HepG2 (cell line): Measurements from ENCODE around the gene UST. TPM values are rescaled to one million over a fixed set of nuclear protein-coding genes. Genes with fewer than 3 reads are reported as not detected.
"Not testable (repeated sequence)": the region's sequence is repeated elsewhere in the genome, so short reads cannot be mapped to it uniquely, and the experiment has no call there.

ENCODE experiments used
- ATAC-seq: fragments of 200-7000 bp; cut with Tn5 transposase; 3 replicates; pipeline ENCODE4 v1.9.1; 2020; ENCODE audit warnings: mild to moderate bottlenecking, moderate library complexity
- BruUV-seq: library from RNA; stranded (reverse); fragments of 400-500 nt; replicated peaks from 2 replicates; lab custom pipeline; 2021; lab: Mats Ljungman, UMichigan
- CTCF ChIA-PET: fragments of 300-600 bp; formaldehyde crosslinking; extraction: SDS; loops from one replicate; lab custom pipeline; 2021; ENCODE audit warnings: low total read pairs, inconsistent platforms, low intra/inter-chr PET ratio; lab: Yijun Ruan, JAX
- POLR2A ChIA-PET: fragments of 350-600 bp; sonication (Branson Sonifier 250); formaldehyde crosslinking; loops from one replicate; lab custom pipeline; 2020; ENCODE audit warnings: antibody characterized with exemption, inconsistent platforms; lab: Yijun Ruan, JAX
- DNase-seq: peaks from one replicate; pipeline ENCODE4 v3.0.0-alpha.2; 2015; ENCODE audit warnings: low spot score
- FAIRE-seq: peaks from 3 replicates; lab custom pipeline; 2011; peaks lifted over from hg19 to GRCh38; lab: Jason Lieb, UNC
- H2AFZ ChIP-seq: one replicate; pipeline ENCODE4 v1.6.1; 2011; ENCODE audit warnings: low read length, inconsistent platforms
- H3K27ac ChIP-seq: fragments of 300-600 bp; 3 replicates; pipeline ENCODE4 v1.8.0; 2011; ENCODE audit warnings: mixed run types, mild to moderate bottlenecking, mixed read lengths, low read length, inconsistent platforms; ENCODE audit not compliant: insufficient read depth; ENCODE audit errors: extremely low read length
- H3K27me3 ChIP-seq, 2 experiments: fragments of 200-600 bp in 1 of 2; 2 replicates in 1 of 2; 3 replicates in 1 of 2; pipeline versions ENCODE4 v1.6.0 to v1.8.0; 2011; ENCODE audit warnings: low read length in 2 of 2, mild to moderate bottlenecking in 2 of 2, moderate library complexity in 2 of 2, inconsistent platforms in 1 of 2; ENCODE audit not compliant: insufficient read depth in 2 of 2, control insufficient read depth in 1 of 2
- H3K36me3 ChIP-seq, 2 experiments: fragments of 200-600 bp in 1 of 2; replicated peaks in 1 of 2; 2 replicates in 1 of 2; 3 replicates in 1 of 2; pipeline versions ENCODE4 v1.5.1 to v1.8.0; 2011; ENCODE audit warnings: low read length in 2 of 2, inconsistent platforms in 1 of 2; ENCODE audit not compliant: insufficient read depth in 2 of 2, control insufficient read depth in 1 of 2
- H3K4me1 ChIP-seq: 2 replicates; pipeline ENCODE4 v1.5.1; 2012; ENCODE audit warnings: low read length, inconsistent platforms; ENCODE audit not compliant: insufficient read depth
- H3K4me2 ChIP-seq: 2 replicates; pipeline ENCODE4 v1.6.0; 2011; ENCODE audit warnings: low read depth, low read length, inconsistent platforms
- H3K4me3 ChIP-seq, 3 experiments: fragments of 200-600 bp in 1 of 3; sonication (generic), shearing (Covaris generic) in 1 of 3; replicated peaks in 1 of 3; 2 replicates each; pipeline ENCODE4 v1.5.1; 2011 to 2016; ENCODE audit warnings: low read length in 3 of 3, inconsistent platforms in 2 of 3, low read depth in 2 of 3, mild to moderate bottlenecking in 2 of 3, control low read depth in 1 of 3, mixed read lengths in 1 of 3; ENCODE audit not compliant: insufficient read depth in 1 of 3
- H3K79me2 ChIP-seq: one replicate; pipeline ENCODE4 v1.6.1; 2011; ENCODE audit warnings: low read length, inconsistent platforms; ENCODE audit not compliant: insufficient read depth
- H3K9ac ChIP-seq: 2 replicates; pipeline ENCODE4 v1.6.0; 2011; ENCODE audit warnings: mild to moderate bottlenecking, low read depth, low read length, inconsistent platforms; ENCODE audit not compliant: insufficient read depth
- H3K9me3 ChIP-seq: 2 replicates; pipeline ENCODE4 v1.5.1; 2012; ENCODE audit warnings: mild to moderate bottlenecking, low read length
- H4K20me1 ChIP-seq: 2 replicates; pipeline ENCODE4 v1.6.0; 2011; ENCODE audit warnings: inconsistent platforms, mild to moderate bottlenecking, low read length, moderate library complexity; ENCODE audit not compliant: insufficient read depth
- CC2D1A ChIP-seq: sonication (generic); formaldehyde crosslinking; IDR thresholded peaks from 2 replicates; pipeline ENCODE4 v1.8.1; 2023; ENCODE audit warnings: mild to moderate bottlenecking, missing genetic modification reagents
- ELF4 ChIP-seq: sonication (generic); formaldehyde crosslinking; IDR thresholded peaks from 2 replicates; pipeline ENCODE4 v1.5.0; 2020; ENCODE audit warnings: missing genetic modification reagents, mild to moderate bottlenecking, moderate library complexity, borderline replicate concordance
- MED1 ChIP-seq: sonication (generic); formaldehyde crosslinking; IDR thresholded peaks from 2 replicates; pipeline ENCODE4 v1.4.0; 2020; ENCODE audit warnings: missing genetic modification reagents
- NR2F1 ChIP-seq, 2 experiments: fragments of 450-650 bp in 1 of 2; formaldehyde crosslinking in 1 of 2; IDR thresholded peaks; 2 replicates each; pipeline versions ENCODE4 v1.5.0 to v1.6.1; 2016 to 2020; ENCODE audit warnings: mild to moderate bottlenecking in 1 of 2, missing compliant biosample characterization in 1 of 2, missing genetic modification reagents in 1 of 2, moderate library complexity in 1 of 2
- PCBP1 ChIP-seq: fragments of 200-400 bp; formaldehyde crosslinking; IDR thresholded peaks from 2 replicates; pipeline ENCODE4 v1.6.1; 2017; ENCODE audit warnings: mild to moderate bottlenecking, low read depth, low read length, borderline replicate concordance
- ZNF431 ChIP-seq: sonication (generic); formaldehyde crosslinking; IDR thresholded peaks from 2 replicates; pipeline ENCODE4 v1.9.0; 2022; ENCODE audit warnings: missing genetic modification reagents, low read depth, mild to moderate bottlenecking, borderline replicate concordance
- WGBS: methylation state at CpG from one replicate; pipeline ENCODE4 v1.1.6; 2017; ENCODE audit warnings: low lambda C conversion rate; 5-methylcytosine and 5-hydroxymethylcytosine counted together
- in situ Hi-C: cut with HindIII; loops from 2 replicates; pipeline ENCODE4 v1.10.0; 2017; ENCODE audit warnings: low pct_unique_long_range_greater_than_20kb; ENCODE audit not compliant: extremely low pct_ligation_motif_present
- intact Hi-C: fragments of 100-400 bp; cut with micrococcal nuclease; formaldehyde crosslinking; loops from one replicate; pipeline ENCODE4 v1.10.0; 2022; ENCODE audit not compliant: unreplicated experiment
- polyA plus RNA-seq, 8 experiments: library from polyadenylated mRNA; depleted of rRNA in 3 of 8; stranded (reverse) in 7 of 8; unstranded in 1 of 8; fragments of >200 nt; fragmentation: Illumina TruSeq in 4 of 8; extraction: Trizol in 4 of 8; gene quantifications; 2 replicates each; pipeline versions ENCODE4 v1.2.1 to v1.2.3, GENCODE V29; 2011 to 2016; ENCODE audit warnings: low read depth in 4 of 8, missing spikeins in 1 of 8, mixed read lengths in 1 of 8; ENCODE audit not compliant: insufficient read depth in 1 of 8
- total RNA-seq, 5 experiments: library from RNA; depleted of rRNA; stranded (reverse); fragments of >200 nt; fragmentation: Illumina TruSeq; extraction: Trizol; gene quantifications; 2 replicates each; pipeline ENCODE4 v1.2.3, GENCODE V29; 2016; ENCODE audit warnings: low read depth in 1 of 5
- TF ChIP-seq, protein P1 (sequence below): sonication (generic); formaldehyde crosslinking; IDR thresholded peaks from 2 replicates; pipeline ENCODE4 v1.4.0; 2020; ENCODE audit warnings: missing genetic modification reagents, borderline replicate concordance

Gene UST
- total and polyA plus RNA-seq, 2 of the 13 experiments (the other 11 are each of a cell fraction or from before 2014, with no cell fraction given): 0.27 TPM; not detected in 1

DNA sequence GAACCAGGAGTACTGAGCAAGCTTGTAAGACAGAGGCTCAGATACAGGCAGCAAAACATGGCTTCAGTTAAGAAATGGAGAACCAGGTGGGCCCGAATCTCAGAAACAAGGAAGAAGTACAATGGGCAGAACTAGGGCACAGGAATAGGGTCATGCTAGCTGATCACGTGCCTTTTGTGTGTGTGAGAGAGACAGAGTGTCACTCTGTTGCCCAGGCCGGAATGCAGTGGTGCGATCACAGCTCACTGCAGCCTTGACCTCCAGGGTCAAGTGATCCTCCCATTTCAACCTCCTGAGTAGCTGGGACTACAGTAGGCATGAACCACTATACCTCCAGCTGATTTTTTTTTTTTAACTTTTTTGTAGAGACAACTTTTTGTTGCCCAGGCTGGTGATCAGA is 257.8 kb downstream of the UST start (continued):
- TF ChIP-seq PCBP1: no peak
- no peak for TF ChIP-seq CC2D1A (CRISPR knock-in tag)
- TF ChIP-seq ELF4: no peak
- TF ChIP-seq ZNF431: no peak
- TF ChIP-seq MED1: peak; percentile 37; the same call in 1 of the 2 replicates
- TF ChIP-seq NR2F1 (CRISPR knock-in tag; IDR thresholded peaks at IDR 0.05): peak; percentile 76 to 88
- TF ChIP-seq, protein P1, sequence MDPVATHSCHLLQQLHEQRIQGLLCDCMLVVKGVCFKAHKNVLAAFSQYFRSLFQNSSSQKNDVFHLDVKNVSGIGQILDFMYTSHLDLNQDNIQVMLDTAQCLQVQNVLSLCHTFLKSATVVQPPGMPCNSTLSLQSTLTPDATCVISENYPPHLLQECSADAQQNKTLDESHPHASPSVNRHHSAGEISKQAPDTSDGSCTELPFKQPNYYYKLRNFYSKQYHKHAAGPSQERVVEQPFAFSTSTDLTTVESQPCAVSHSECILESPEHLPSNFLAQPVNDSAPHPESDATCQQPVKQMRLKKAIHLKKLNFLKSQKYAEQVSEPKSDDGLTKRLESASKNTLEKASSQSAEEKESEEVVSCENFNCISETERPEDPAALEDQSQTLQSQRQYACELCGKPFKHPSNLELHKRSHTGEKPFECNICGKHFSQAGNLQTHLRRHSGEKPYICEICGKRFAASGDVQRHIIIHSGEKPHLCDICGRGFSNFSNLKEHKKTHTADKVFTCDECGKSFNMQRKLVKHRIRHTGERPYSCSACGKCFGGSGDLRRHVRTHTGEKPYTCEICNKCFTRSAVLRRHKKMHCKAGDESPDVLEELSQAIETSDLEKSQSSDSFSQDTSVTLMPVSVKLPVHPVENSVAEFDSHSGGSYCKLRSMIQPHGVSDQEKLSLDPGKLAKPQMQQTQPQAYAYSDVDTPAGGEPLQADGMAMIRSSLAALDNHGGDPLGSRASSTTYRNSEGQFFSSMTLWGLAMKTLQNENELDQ (CRISPR knock-in tag): no peak

DNA sequence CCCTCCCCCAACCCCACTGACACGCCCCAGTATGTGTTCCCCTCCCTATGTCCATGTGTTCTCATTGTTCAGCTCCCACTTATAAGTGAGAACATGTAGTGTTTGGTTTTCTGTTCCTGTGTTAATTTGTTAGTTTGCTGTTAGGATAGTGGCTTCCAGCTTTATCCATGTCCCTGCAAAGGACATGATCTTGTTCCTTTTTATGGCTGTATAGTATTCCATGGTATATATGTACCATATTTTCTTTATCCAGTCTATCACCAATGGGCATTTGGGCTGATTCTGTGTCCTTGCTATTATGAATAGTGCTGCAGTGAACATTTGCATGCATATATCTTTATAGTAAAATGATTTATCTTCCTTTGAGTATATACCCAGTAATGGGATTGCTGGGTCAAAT is 259.4 kb downstream of the UST start:
- DNase-seq, H2AFZ ChIP-seq, H3K9me3 ChIP-seq, FAIRE-seq, H3K27ac ChIP-seq, POLR2A ChIA-PET, BruUV-seq, H3K9ac ChIP-seq, H3K36me3 ChIP-seq, H3K4me2 ChIP-seq, H4K20me1 ChIP-seq, in situ Hi-C loops, ATAC-seq, H3K4me3 ChIP-seq, intact Hi-C loops, H3K27me3 ChIP-seq, CTCF ChIA-PET, H3K79me2 ChIP-seq: not testable (repeated sequence)
- WGBS: 4% methylated on average over 1 of the region's 1 CpG
- H3K4me1 ChIP-seq: peaks cover 11% of the 10 kb centered on the region
